ENCODE results near the gene TEX30.

The TEX30 gene

GRCh38 chr13:102768909-102769308 lies 4.7 kb downstream of the TEX30 start:
- H2AK5ac ChIP-seq (ENCODE audit: low read depth, low read length) = no peak overlapping the region
- WGBS, 2 donors (ENCODE audit: extremely low coverage in 2 of 2, insufficient read length in 2 of 2, insufficient replicate concordance in 1 of 2) = no CpG with 5 or more reads among the region's 2 CpGs
- H3K4me3 ChIP-seq (ENCODE audit: low read length in 2 of 2) = no peak overlapping the region
- H3K23ac ChIP-seq (ENCODE audit: low read depth, low read length, poor library complexity) = no peak overlapping the region
- H2BK5ac ChIP-seq (ENCODE audit: low read length) = no peak overlapping the region
- no peak overlapping the region for H3K4me2 ChIP-seq (ENCODE audit: insufficient read depth, low read length, poor library complexity, severe bottlenecking)
- H2BK12ac ChIP-seq (ENCODE audit: low read length) = no peak overlapping the region
- peaks cover 5% of the 10 kb centered on the region for H3K79me1 ChIP-seq (ENCODE audit: low read depth, low read length)
- H3K9me3 ChIP-seq (replicated peaks in 1 of 2; ENCODE audit: control insufficient read depth in 2 of 2, insufficient read depth in 1 of 2, low read depth in 1 of 2, low read length in 2 of 2) = peaks cover 0 to under 1% of the 10 kb centered on the region in 2 donors
- peaks cover 0 to 3% (median 0%) of the 10 kb centered on the region in 3 experiments for H3K27me3 ChIP-seq (ENCODE audit: control insufficient read depth in 3 of 3, insufficient read depth in 3 of 3, low read depth in 1 of 3, low read length in 3 of 3)
- H2BK15ac ChIP-seq (ENCODE audit: low read length) = no peak overlapping the region
- no peak for DNase-seq (ENCODE audit: low spot score)
- H3K14ac ChIP-seq (ENCODE audit: low read length) = no peak overlapping the region
- no peak overlapping the region for H3K27ac ChIP-seq (replicated peaks; ENCODE audit: low read length)
- H3K18ac ChIP-seq (ENCODE audit: low read length) = no peak overlapping the region
- no peak overlapping the region for H4K91ac ChIP-seq (ENCODE audit: low read depth, low read length, poor library complexity)
- no peak overlapping the region for H2AFZ ChIP-seq (ENCODE audit: low read length)
- no peak overlapping the region for H3K4ac ChIP-seq (ENCODE audit: low read length)
- H2BK120ac ChIP-seq (ENCODE audit: low read depth, low read length) = no peak overlapping the region
- H3K4me1 ChIP-seq (ENCODE audit: control insufficient read depth in 2 of 2, insufficient read depth in 1 of 2, low read depth in 1 of 2, low read length in 2 of 2) = peaks cover 0 to 6% of the 10 kb centered on the region in 2 donors
- no peaks in the 10 kb centered on the region for H3K36me3 ChIP-seq (replicated peaks in 1 of 2; ENCODE audit: control insufficient read depth in 2 of 2, insufficient read depth in 2 of 2, low read length in 2 of 2)
- no peak overlapping the region for H3K9ac ChIP-seq (ENCODE audit: low read depth, low read length, poor library complexity)
- H4K8ac ChIP-seq (ENCODE audit: low read depth, low read length) = no peak overlapping the region

- no peak overlapping the region for H4K8ac ChIP-seq (ENCODE audit: low read depth, low read length)
- WGBS, 2 donors (ENCODE audit: extremely low coverage in 2 of 2, insufficient read length in 2 of 2, insufficient replicate concordance in 1 of 2) = no CpG with 5 or more reads among the region's 1 CpG
- no peak overlapping the region for H3K4me2 ChIP-seq (ENCODE audit: insufficient read depth, low read length, poor library complexity, severe bottlenecking)
- H3K9me3 ChIP-seq (replicated peaks in 1 of 2; ENCODE audit: control insufficient read depth in 2 of 2, insufficient read depth in 1 of 2, low read depth in 1 of 2, low read length in 2 of 2) = no peaks in the 10 kb centered on the region
- H3K23ac ChIP-seq (ENCODE audit: low read depth, low read length, poor library complexity) = no peak overlapping the region
- no peak overlapping the region for H4K91ac ChIP-seq (ENCODE audit: low read depth, low read length, poor library complexity)
- no peak overlapping the region for H3K4ac ChIP-seq (ENCODE audit: low read length)
- no peak overlapping the region for H2BK5ac ChIP-seq (ENCODE audit: low read length)
- no peaks in the 10 kb centered on the region for H3K27me3 ChIP-seq (ENCODE audit: control insufficient read depth in 3 of 3, insufficient read depth in 3 of 3, low read depth in 1 of 3, low read length in 3 of 3)
- H3K9ac ChIP-seq (ENCODE audit: low read depth, low read length, poor library complexity) = no peak overlapping the region
- H2BK12ac ChIP-seq (ENCODE audit: low read length) = no peak overlapping the region
- DNase-seq (ENCODE audit: low spot score) = no peak
- H2BK120ac ChIP-seq (ENCODE audit: low read depth, low read length) = no peak overlapping the region
- H2AK5ac ChIP-seq (ENCODE audit: low read depth, low read length) = no peak overlapping the region
- no peak overlapping the region for H3K27ac ChIP-seq (replicated peaks; ENCODE audit: low read length)
- no peaks in the 10 kb centered on the region for H3K79me1 ChIP-seq (ENCODE audit: low read depth, low read length)
- H3K4me1 ChIP-seq (ENCODE audit: control insufficient read depth in 2 of 2, insufficient read depth in 1 of 2, low read depth in 1 of 2, low read length in 2 of 2) = no peaks in the 10 kb centered on the region
- H3K4me3 ChIP-seq (ENCODE audit: low read length in 2 of 2) = no peak overlapping the region
- no peak overlapping the region for H3K18ac ChIP-seq (ENCODE audit: low read length)
- no peak overlapping the region for H2AFZ ChIP-seq (ENCODE audit: low read length)
- H2BK15ac ChIP-seq (ENCODE audit: low read length) = no peak overlapping the region
- H3K36me3 ChIP-seq (replicated peaks in 1 of 2; ENCODE audit: control insufficient read depth in 2 of 2, insufficient read depth in 2 of 2, low read length in 2 of 2) = no peaks in the 10 kb centered on the region
- no peak overlapping the region for H3K14ac ChIP-seq (ENCODE audit: low read length)
Measured at GRCh38 chr13:102763741-102764140, 9.8 kb downstream of the TEX30 start.

DNA sequence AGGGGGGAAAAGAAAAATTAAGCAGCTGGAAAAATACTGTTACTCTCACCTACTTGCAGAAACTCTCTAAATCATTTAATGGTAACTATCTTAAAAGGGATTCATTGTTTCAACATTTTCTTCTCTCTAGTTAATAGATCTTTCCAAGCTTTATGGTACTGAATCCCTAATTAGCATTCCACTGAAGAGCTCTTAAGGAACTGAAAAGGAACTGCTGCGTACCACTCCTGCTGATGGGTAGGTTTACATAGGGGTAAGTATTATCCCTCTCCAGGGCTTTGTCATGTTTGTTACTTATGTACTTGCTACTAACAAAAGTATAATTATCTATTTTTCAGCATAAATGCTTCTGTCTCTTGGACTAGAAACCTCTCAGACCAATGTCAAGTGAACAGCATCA lies 12.5 kb downstream of the TEX30 start:
- Histone ChIP-seq H4K91ac (ENCODE audit: low read depth, low read length, poor library complexity) (no peak overlapping the region), H3K9ac (ENCODE audit: low read depth, low read length, poor library complexity) (no peak overlapping the region), H3K27ac (replicated peaks; ENCODE audit: low read length) (no peak overlapping the region), H2AFZ (ENCODE audit: low read length) (no peak overlapping the region), H3K4ac (ENCODE audit: low read length) (no peak overlapping the region), H2BK5ac (ENCODE audit: low read length) (no peak overlapping the region), H3K23ac (ENCODE audit: low read depth, low read length, poor library complexity) (no peak overlapping the region), H3K36me3 (replicated peaks in 1 of 2; ENCODE audit: control insufficient read depth in 2 of 2, insufficient read depth in 2 of 2, low read length in 2 of 2) (no peaks in the 10 kb centered on the region), H3K9me3 (replicated peaks in 1 of 2; ENCODE audit: control insufficient read depth in 2 of 2, insufficient read depth in 1 of 2, low read depth in 1 of 2, low read length in 2 of 2) (no peaks in the 10 kb centered on the region), H2BK12ac (ENCODE audit: low read length) (no peak overlapping the region), H4K8ac (ENCODE audit: low read depth, low read length) (no peak overlapping the region), H3K27me3 (ENCODE audit: control insufficient read depth in 3 of 3, insufficient read depth in 3 of 3, low read depth in 1 of 3, low read length in 3 of 3) (no peaks in the 10 kb centered on the region), H3K14ac (ENCODE audit: low read length) (no peak overlapping the region), H3K79me1 (ENCODE audit: low read depth, low read length) (no peaks in the 10 kb centered on the region), H3K4me2 (ENCODE audit: insufficient read depth, low read length, poor library complexity, severe bottlenecking) (no peak overlapping the region), H3K4me3 (ENCODE audit: low read length in 2 of 2) (no peak overlapping the region), H2BK120ac (ENCODE audit: low read depth, low read length) (no peak overlapping the region), H2AK5ac (ENCODE audit: low read depth, low read length) (no peak overlapping the region), H3K18ac (ENCODE audit: low read length) (no peak overlapping the region), H2BK15ac (ENCODE audit: low read length) (no peak overlapping the region), H3K4me1 (ENCODE audit: control insufficient read depth in 2 of 2, insufficient read depth in 1 of 2, low read depth in 1 of 2, low read length in 2 of 2) (peaks cover 0 to 2% of the 10 kb centered on the region in 2 donors)
- no CpG with 5 or more reads among the region's 1 CpG for whole genome bisulfite sequencing, 2 donors (ENCODE audit: extremely low coverage in 2 of 2, insufficient read length in 2 of 2, insufficient replicate concordance in 1 of 2)
- no peak for DNase-seq (ENCODE audit: low spot score)

DNA sequence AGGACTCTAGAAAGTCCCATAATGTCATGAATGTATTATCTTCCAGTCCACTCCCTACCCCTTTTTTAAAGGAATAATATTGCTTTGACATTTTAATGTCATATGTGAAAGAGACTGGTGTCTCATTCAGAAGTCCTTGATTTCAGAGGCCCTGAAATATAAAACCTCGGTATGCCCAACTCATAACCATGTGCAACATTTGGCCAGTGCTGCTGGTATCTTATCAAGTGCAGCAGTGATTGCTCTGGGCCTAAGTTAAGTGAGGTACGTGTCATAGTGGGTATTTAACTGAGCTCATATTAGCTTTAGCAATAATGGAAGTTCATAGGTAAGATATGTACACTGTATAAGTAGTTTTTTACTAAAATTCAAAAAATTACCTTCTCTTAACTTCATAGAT lies 14.7 kb downstream of the TEX30 start:
- no peak overlapping the region for H3K4ac ChIP-seq (ENCODE audit: low read length)
- WGBS, 2 donors (ENCODE audit: extremely low coverage in 2 of 2, insufficient read length in 2 of 2, insufficient replicate concordance in 1 of 2) = no CpG with 5 or more reads among the region's 2 CpGs
- DNase-seq (ENCODE audit: low spot score) = no peak
- no peak overlapping the region for H2BK12ac ChIP-seq (ENCODE audit: low read length)
- no peak overlapping the region for H2AFZ ChIP-seq (ENCODE audit: low read length)
- H3K18ac ChIP-seq (ENCODE audit: low read length) = no peak overlapping the region
- no peak overlapping the region for H3K27ac ChIP-seq (replicated peaks; ENCODE audit: low read length)
- no peaks in the 10 kb centered on the region for H3K9me3 ChIP-seq (replicated peaks in 1 of 2; ENCODE audit: control insufficient read depth in 2 of 2, insufficient read depth in 1 of 2, low read depth in 1 of 2, low read length in 2 of 2)
- H3K4me3 ChIP-seq (ENCODE audit: low read length in 2 of 2) = no peak overlapping the region
- H3K9ac ChIP-seq (ENCODE audit: low read depth, low read length, poor library complexity) = no peak overlapping the region
- H3K27me3 ChIP-seq (ENCODE audit: control insufficient read depth in 3 of 3, insufficient read depth in 3 of 3, low read depth in 1 of 3, low read length in 3 of 3) = no peaks in the 10 kb centered on the region
- no peak overlapping the region for H4K91ac ChIP-seq (ENCODE audit: low read depth, low read length, poor library complexity)
- no peak overlapping the region for H2BK5ac ChIP-seq (ENCODE audit: low read length)
- H2AK5ac ChIP-seq (ENCODE audit: low read depth, low read length) = no peak overlapping the region
- no peak overlapping the region for H4K8ac ChIP-seq (ENCODE audit: low read depth, low read length)
- no peak overlapping the region for H3K4me2 ChIP-seq (ENCODE audit: insufficient read depth, low read length, poor library complexity, severe bottlenecking)
- H3K36me3 ChIP-seq (replicated peaks in 1 of 2; ENCODE audit: control insufficient read depth in 2 of 2, insufficient read depth in 2 of 2, low read length in 2 of 2) = no peaks in the 10 kb centered on the region
- H3K14ac ChIP-seq (ENCODE audit: low read length) = no peak overlapping the region
- H2BK15ac ChIP-seq (ENCODE audit: low read length) = no peak overlapping the region
- peaks cover 0 to 2% of the 10 kb centered on the region in 2 donors for H3K4me1 ChIP-seq (ENCODE audit: control insufficient read depth in 2 of 2, insufficient read depth in 1 of 2, low read depth in 1 of 2, low read length in 2 of 2)
- H2BK120ac ChIP-seq (ENCODE audit: low read depth, low read length) = no peak overlapping the region
- H3K23ac ChIP-seq (ENCODE audit: low read depth, low read length, poor library complexity) = no peak overlapping the region
- H3K79me1 ChIP-seq (ENCODE audit: low read depth, low read length) = no peaks in the 10 kb centered on the region

Data from neuronal stem cell (in vitro differentiated cells).